Measurements from ENCODE around the gene ZDHHC11B.
"Not testable (repeated sequence)": the region's sequence is repeated elsewhere in the genome, so short reads cannot be mapped to it uniquely, and the experiment has no call there.

- TF ChIP-seq CTCF (IDR thresholded peaks at IDR 0.05); EZH2 (IDR thresholded peaks at IDR 0.05; ENCODE audit: borderline replicate concordance, insufficient read depth, low read depth, low read length, poor library complexity, severe bottlenecking): not testable (repeated sequence)
Observed at GRCh38 chr5:788703-789102, 4.2 kb upstream of the ZDHHC11B start.
